ENCODE data around the gene TMEM132A.

DNA sequence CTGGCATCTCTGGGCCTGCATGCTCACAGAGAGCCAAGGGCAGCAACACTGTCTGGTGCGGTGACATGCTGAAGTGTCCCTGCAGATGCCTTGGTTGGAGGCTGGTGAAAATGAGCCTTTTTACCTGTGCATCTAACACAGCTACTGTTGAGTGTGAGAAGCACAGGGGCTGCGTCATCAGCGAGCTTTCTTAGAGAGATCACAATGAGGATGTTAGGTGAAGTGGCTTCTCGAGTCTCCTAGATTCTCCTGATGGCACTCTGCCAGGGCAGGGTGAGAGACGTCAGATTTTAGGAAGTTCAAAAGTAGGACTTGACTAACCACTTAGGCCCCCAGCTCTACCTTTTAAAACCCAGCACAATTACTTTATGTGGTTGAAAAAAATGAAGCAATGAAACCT is 31.3 kb downstream of the TMEM132A start:
- TF ChIP-seq, protein P1, sequence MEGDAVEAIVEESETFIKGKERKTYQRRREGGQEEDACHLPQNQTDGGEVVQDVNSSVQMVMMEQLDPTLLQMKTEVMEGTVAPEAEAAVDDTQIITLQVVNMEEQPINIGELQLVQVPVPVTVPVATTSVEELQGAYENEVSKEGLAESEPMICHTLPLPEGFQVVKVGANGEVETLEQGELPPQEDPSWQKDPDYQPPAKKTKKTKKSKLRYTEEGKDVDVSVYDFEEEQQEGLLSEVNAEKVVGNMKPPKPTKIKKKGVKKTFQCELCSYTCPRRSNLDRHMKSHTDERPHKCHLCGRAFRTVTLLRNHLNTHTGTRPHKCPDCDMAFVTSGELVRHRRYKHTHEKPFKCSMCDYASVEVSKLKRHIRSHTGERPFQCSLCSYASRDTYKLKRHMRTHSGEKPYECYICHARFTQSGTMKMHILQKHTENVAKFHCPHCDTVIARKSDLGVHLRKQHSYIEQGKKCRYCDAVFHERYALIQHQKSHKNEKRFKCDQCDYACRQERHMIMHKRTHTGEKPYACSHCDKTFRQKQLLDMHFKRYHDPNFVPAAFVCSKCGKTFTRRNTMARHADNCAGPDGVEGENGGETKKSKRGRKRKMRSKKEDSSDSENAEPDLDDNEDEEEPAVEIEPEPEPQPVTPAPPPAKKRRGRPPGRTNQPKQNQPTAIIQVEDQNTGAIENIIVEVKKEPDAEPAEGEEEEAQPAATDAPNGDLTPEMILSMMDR (conservative IDR thresholded peaks at IDR 0.05): no peak
- no peak for TF ChIP-seq ZFX (IDR thresholded peaks at IDR 0.05)
